Spleen (tissue), 11 donors: ENCODE measurements around the gene MPP2. TPM values are rescaled to one million over a fixed set of nuclear protein-coding genes. Genes with fewer than 3 reads are reported as not detected.

ENCODE experiments used
- DNase-seq: peaks from one replicate; pipeline ENCODE4 v3.0.0-alpha.2; 2020
- H3K27ac ChIP-seq, 8 donors: fragments of 200-600 bp; sonication (generic) in 7 of 8; 1 replicate in 4 of 8; 2 replicates in 4 of 8; pipeline versions ENCODE4 v1.5.0 to v1.8.0; 2016 to 2021; ENCODE audit warnings: inconsistent platforms in 4 of 8, mild to moderate bottlenecking in 4 of 8, moderate library complexity in 1 of 8
- H3K27me3 ChIP-seq, 7 donors: fragments of 200-600 bp; sonication (generic) in 6 of 7; replicated peaks in 1 of 7; 1 replicate in 4 of 7; 2 replicates in 3 of 7; pipeline versions ENCODE4 v1.5.0 to v1.8.0; 2016 to 2021; ENCODE audit warnings: inconsistent platforms in 3 of 7, mild to moderate bottlenecking in 1 of 7
- H3K36me3 ChIP-seq, 6 donors: fragments of 200-600 bp; sonication (generic) in 5 of 6; 1 replicate in 4 of 6; 2 replicates in 2 of 6; pipeline versions ENCODE4 v1.5.0 to v1.8.0; 2016 to 2021; ENCODE audit warnings: inconsistent platforms in 2 of 6
- H3K4me1 ChIP-seq, 6 donors: fragments of 200-600 bp; sonication (generic) in 5 of 6; 1 replicate in 3 of 6; 2 replicates in 3 of 6; pipeline versions ENCODE4 v1.5.0 to v1.8.0; 2016 to 2021; ENCODE audit warnings: inconsistent platforms in 3 of 6
- H3K4me3 ChIP-seq, 8 donors: fragments of 200-600 bp; sonication (generic) in 7 of 8; 1 replicate in 4 of 8; 2 replicates in 4 of 8; pipeline versions ENCODE4 v1.5.0 to v1.8.0; 2016 to 2021; ENCODE audit warnings: inconsistent platforms in 4 of 8, mild to moderate bottlenecking in 4 of 8, moderate library complexity in 2 of 8
- H3K9me3 ChIP-seq, 8 donors: fragments of 200-600 bp; sonication (generic) in 7 of 8; 1 replicate in 4 of 8; 2 replicates in 4 of 8; pipeline versions ENCODE4 v1.5.0 to v1.8.0; 2016 to 2021; ENCODE audit warnings: inconsistent platforms in 4 of 8
- CTCF ChIP-seq, 11 experiments: fragments of 200-600 bp in 7 of 11; fragments of 450-650 bp in 4 of 11; sonication (generic) in 4 of 11; IDR thresholded peaks in 8 of 11; conservative IDR thresholded peaks in 3 of 11; 1 replicate in 7 of 11; 2 replicates in 4 of 11; pipeline versions ENCODE4 v1.4.0 to v1.8.0; 2016 to 2021; ENCODE audit warnings: antibody characterized with exemption in 11 of 11, inconsistent platforms in 4 of 11, mild to moderate bottlenecking in 1 of 11
- POLR2A ChIP-seq, 3 donors: fragments of 450-650 bp; IDR thresholded peaks; one replicate each; pipeline ENCODE4 v1.5.1; 2017; ENCODE audit warnings: antibody characterized with exemption in 3 of 3, mild to moderate bottlenecking in 1 of 3
- POLR2AphosphoS5 ChIP-seq, 3 donors: sonication (generic); formaldehyde crosslinking; IDR thresholded peaks; one replicate each; pipeline ENCODE4 v1.5.1; 2017; ENCODE audit warnings: antibody characterized with exemption in 3 of 3
- WGBS, 5 donors: extraction: QIAGEN DNeasy Blood & Tissue Kit in 3 of 5; methylation state at CpG; one replicate each; pipeline versions ENCODE4 v1.1.5 to v1.1.7; 2013 to 2018; 5-methylcytosine and 5-hydroxymethylcytosine counted together
- intact Hi-C: fragments of 100-400 bp; cut with DNase I; formaldehyde crosslinking; loops from one replicate; pipeline ENCODE4 v1.15.0; 2023; ENCODE audit warnings: low total_unique reads
- polyA plus RNA-seq, 3 donors: library from polyadenylated mRNA; stranded (reverse); fragments of 200-250 nt; gene quantifications; one replicate each; pipeline ENCODE4 v1.2.1, GENCODE V29; 2013
- total RNA-seq, 7 donors: library from RNA; depleted of rRNA in 3 of 7; stranded (reverse); fragments of >200 nt in 3 of 7; fragmentation: NEBNext Ultra II Directional in 4 of 7; extraction: Animal tissue kit (Norgen Biotek cat#: 25700) in 4 of 7; gene quantifications; one replicate each; pipeline versions ENCODE4 v1.1.0 to v1.2.1, GENCODE V29; 2016 to 2021
- donor health status: healthy with polysubstance abuse.
- donor health status: DM: no; HTN: no; CAD: no; lungs with moderate emphysema.
- donor health status: DM: no; HTN: no; CAD: no.
- donor health status: Bipolar disorder and iron deficiency.
- donor health status: healthy.
- donor health status: DM: no; HTN: no; CAD: no.
- donor health status: DM: yes; HTN: yes; CAD: no.

The MPP2 gene
- total and polyA plus RNA-seq, 10 donors: 0.13 to 2.4 (median 0.92) TPM

- H3K9me3 ChIP-seq: no peaks in the 10 kb centered on the region
- WGBS, 5 donors: 5 to 26% (median 8%) methylated on average over 20 to 43 of the region's 43 CpGs
- H3K4me3 ChIP-seq: peak overlapping the region; percentile 12 to 67 (median 41)
- intact Hi-C loops: no loop called here
- H3K27me3 ChIP-seq: peaks cover 0 to 27% (median 0%) of the 10 kb centered on the region in 7 donors
- H3K27ac ChIP-seq: peak overlapping the region in 4 of 8 donors; percentile 18 to 47 (median 36)
- H3K4me1 ChIP-seq: peaks cover 0 to 17% (median 11%) of the 10 kb centered on the region in 6 donors
- peak; percentile 81 for DNase-seq
- no peaks in the 10 kb centered on the region for H3K36me3 ChIP-seq
- TF ChIP-seq POLR2A (IDR thresholded peaks at IDR 0.05): no peak
- TF ChIP-seq POLR2AphosphoS5 (IDR thresholded peaks at IDR 0.05): peak in 2 of 3 donors; percentile 16 to 28
- TF ChIP-seq CTCF (IDR thresholded peaks at IDR 0.05 in 8 of 11, conservative IDR thresholded peaks at IDR 0.05 in 3 of 11): peak in 7 of 11 experiments; percentile 21 to 61 (median 49)
These were observed 10.2 kb upstream of the MPP2 start for GRCh38 chr17:43917348-43918025.

- H3K4me3 ChIP-seq: peak overlapping the region; percentile 12 to 67 (median 41)
- no peaks in the 10 kb centered on the region for H3K9me3 ChIP-seq
- intact Hi-C loops: no loop called here
These were observed 9.6 kb upstream of the MPP2 start for GRCh38 chr17:43917016-43917347.

GRCh38 chr17:43916385-43916784, 9.0 kb upstream of the MPP2 start:
- intact Hi-C loops: no loop called here
- H3K9me3 ChIP-seq: no peaks in the 10 kb centered on the region
- TF ChIP-seq CTCF (IDR thresholded peaks at IDR 0.05 in 8 of 11, conservative IDR thresholded peaks at IDR 0.05 in 3 of 11) (no peak), POLR2A (IDR thresholded peaks at IDR 0.05) (no peak), POLR2AphosphoS5 (IDR thresholded peaks at IDR 0.05) (no peak)
- H3K4me1 ChIP-seq: peaks cover 0 to 17% (median 11%) of the 10 kb centered on the region in 6 donors
- DNase-seq: no peak
- no peaks in the 10 kb centered on the region for H3K36me3 ChIP-seq
- no peak overlapping the region for H3K27ac ChIP-seq
- H3K27me3 ChIP-seq: peaks cover 0 to 27% (median 0%) of the 10 kb centered on the region in 7 donors
- no peak overlapping the region for H3K4me3 ChIP-seq
- WGBS, 5 donors: 79 to 90% (median 83%) methylated on average over 4 of the region's 4 CpGs

More at GRCh38 chr17:43917016-43917347, 9.6 kb upstream of the MPP2 start:
- H3K4me1 ChIP-seq: peaks cover 0 to 17% (median 11%) of the 10 kb centered on the region in 6 donors
- TF ChIP-seq POLR2AphosphoS5 (IDR thresholded peaks at IDR 0.05): no peak
- no peak for TF ChIP-seq POLR2A (IDR thresholded peaks at IDR 0.05)
- TF ChIP-seq CTCF (IDR thresholded peaks at IDR 0.05 in 8 of 11, conservative IDR thresholded peaks at IDR 0.05 in 3 of 11): no peak
- H3K27me3 ChIP-seq: peaks cover 0 to 27% (median 0%) of the 10 kb centered on the region in 7 donors
- 43 to 59% (median 56%) methylated on average over 8 of the region's 8 CpGs for WGBS, 5 donors
- DNase-seq: no peak
- H3K27ac ChIP-seq: peak overlapping the region in 3 of 8 donors; percentile 18 to 47 (median 44)
- no peaks in the 10 kb centered on the region for H3K36me3 ChIP-seq

GRCh38 chr17:43915559-43915958, 8.2 kb upstream of the MPP2 start:
- Histone ChIP-seq H3K4me1 (peaks cover 0 to 17% (median 11%) of the 10 kb centered on the region in 6 donors), H3K9me3 (no peaks in the 10 kb centered on the region), H3K4me3 (no peak overlapping the region), H3K36me3 (no peaks in the 10 kb centered on the region), H3K27ac (no peak overlapping the region), H3K27me3 (peaks cover 0 to 21% (median 0%) of the 10 kb centered on the region in 7 donors)
- TF ChIP-seq POLR2AphosphoS5 (IDR thresholded peaks at IDR 0.05): no peak
- no peak for TF ChIP-seq POLR2A (IDR thresholded peaks at IDR 0.05)
- no peak for TF ChIP-seq CTCF (IDR thresholded peaks at IDR 0.05 in 8 of 11, conservative IDR thresholded peaks at IDR 0.05 in 3 of 11)
- 83 to 93% (median 90%) methylated on average over 3 of the region's 3 CpGs for WGBS, 5 donors
- intact Hi-C loops: no loop called here
- no peak for DNase-seq
